HuH-7 (cell line): ENCODE measurements around the gene COA5.

Experiments
- DNase-seq: peaks from one replicate; pipeline ENCODE4 v3.0.0; 2011; ENCODE audit warnings: low spot score

COA5 gene

DNA sequence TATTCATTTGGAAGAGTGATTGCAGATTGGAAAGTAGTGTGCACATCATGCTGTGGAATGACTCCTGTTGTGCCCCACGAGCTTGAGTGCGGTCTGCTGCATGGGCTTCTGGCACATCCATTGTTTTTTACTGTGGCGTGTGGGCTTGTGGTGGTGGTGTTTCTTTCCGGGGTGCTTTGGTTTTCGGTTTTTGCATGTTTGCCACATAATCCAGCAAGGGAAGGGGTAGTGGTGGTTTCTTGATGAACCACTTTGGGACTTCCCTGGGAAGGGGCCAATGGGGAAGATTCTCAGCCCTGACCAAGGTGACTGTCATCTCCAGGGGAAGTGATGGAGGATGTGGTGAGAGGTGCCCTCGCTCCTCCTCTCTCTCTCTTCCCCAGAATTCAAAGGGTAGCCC lies 57.0 kb downstream of the COA5 start:
- DNase-seq: no peak

DNA sequence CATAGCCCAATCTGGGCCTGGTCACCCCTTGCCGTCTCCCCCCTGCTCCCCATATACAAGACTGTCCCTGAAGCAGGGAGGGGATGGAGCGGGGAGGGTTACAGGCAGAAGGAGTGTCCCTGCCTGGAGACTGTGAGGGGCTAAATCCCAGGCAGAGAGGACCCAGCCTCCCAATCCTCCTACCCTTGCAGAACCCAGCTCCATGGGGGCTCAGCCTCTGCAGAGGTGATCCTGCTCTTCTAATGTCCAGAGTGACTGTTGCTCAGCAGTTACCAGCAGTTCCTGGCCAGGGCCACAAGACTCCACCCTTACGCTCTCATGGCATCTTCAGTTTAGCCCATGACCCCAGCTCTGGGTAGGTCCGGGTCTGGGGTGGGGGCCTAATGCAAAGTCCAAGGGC lies 58.1 kb downstream of the COA5 start:
- no peak for DNase-seq
